Mesenteric fat pad (tissue), 1 donor: Measurements from ENCODE around the gene LEUTX. TPM values are rescaled to one million over a fixed set of nuclear protein-coding genes. Genes with fewer than 3 reads are reported as not detected.
"Not testable (repeated sequence)": the region's sequence is repeated elsewhere in the genome, so short reads cannot be mapped to it uniquely, and the experiment has no call there.

ENCODE experiments used
- DNase-seq: peaks from one replicate; pipeline ENCODE4 v3.0.0-alpha.2; 2020; ENCODE audit warnings: low spot score
- total RNA-seq: library from RNA; stranded (reverse); fragmentation: NEBNext Ultra II Directional; extraction: Animal tissue kit (Norgen Biotek cat#: 25700); gene quantifications from one replicate; pipeline ENCODE4 v1.2.1, GENCODE V29; 2021
- donor health status: DM: yes; HTN: yes; CAD: no.

LEUTX gene
- total RNA-seq, 1 donor from 2014 or later = not detected

DNA sequence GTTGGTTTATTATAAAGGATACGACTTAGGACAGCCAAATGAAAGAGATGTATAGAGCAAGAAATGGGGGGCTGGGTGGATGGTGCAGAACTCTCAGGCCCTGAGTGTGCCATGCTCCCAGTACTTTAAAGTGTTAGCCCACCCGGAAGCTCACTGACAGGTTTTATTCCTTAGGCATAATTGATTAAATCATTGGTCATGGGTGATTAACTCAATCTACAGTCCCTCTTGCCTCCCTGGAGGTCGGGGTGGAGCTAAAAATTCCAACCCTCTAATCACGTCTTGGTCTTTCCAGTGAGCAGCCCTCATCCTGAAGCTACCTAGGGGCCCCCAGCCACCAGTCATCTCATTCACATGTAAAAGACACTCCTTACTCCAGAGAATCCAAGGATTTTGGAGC, 9.9 kb upstream of the LEUTX start:
- no peak for DNase-seq

DNA sequence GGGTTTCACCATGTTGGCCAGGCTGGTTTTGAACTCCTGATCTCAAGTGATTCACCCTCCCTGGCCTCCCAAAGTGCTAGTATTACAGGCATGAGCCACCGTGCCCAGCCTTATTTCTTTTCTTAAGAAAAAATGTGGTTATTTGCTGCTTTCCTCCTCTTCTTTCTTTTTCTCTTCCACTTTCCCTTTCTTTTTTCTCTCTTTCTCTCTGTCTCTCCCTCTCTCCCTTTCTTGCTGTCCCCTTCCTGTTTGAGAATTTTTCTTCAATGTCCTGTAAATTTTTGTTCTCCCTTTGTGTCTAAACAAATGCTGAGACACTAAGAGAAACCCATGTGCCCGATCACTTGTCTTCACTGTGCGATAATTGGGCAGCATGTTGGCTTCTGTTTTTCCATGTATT, 2.2 kb downstream of the LEUTX start:
- no peak for DNase-seq

DNA sequence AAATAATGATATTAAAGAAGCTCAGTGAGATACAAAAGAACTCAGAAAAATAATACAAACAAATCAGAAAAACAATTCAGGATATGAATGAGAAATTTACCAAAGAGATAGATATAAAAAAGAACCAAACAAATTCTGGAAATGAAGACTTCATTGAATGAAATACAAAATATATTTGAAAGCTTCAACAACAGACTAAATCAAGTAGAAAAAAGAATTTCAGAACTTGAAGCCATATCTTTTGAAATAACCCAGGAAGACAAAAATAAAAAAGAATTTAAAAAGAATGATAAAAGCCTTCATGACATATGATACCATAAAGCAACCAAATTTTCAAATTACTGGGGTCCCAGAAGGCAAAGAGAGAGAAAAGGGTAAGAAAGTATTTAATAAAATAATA, 9.6 kb downstream of the LEUTX start:
- DNase-seq = no peak

DNA sequence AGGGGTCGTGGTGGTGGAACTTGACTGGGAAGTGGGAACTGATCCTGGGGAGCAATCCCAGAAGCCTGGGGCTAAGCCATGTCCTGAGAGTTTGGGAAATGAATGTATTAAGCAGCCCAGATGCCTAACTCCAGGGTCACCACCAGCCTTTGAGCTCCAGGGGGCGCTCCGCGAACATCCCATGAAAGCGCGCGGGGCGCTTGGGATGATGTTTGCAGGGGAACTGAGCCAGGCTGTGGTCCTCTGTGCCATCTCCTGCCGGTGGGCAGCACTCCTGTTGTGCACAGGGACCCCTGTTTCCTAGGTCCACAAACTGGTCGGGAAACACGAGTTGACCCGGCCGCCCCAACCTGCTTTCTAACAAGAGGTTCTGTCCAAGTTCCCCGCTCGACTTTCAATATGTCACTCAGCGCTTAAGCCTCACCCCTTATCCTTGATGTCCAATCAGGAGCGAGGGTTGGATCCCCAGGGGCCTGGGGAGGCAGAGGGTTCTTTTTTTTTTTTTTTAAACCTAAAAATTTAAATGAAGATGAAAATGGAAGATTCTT, 14.4 kb downstream of the LEUTX start:
- DNase-seq = no peak

GRCh38 chr19:39795001-39795400, 16.3 kb downstream of the LEUTX start:
- DNase-seq = no peak

DNA sequence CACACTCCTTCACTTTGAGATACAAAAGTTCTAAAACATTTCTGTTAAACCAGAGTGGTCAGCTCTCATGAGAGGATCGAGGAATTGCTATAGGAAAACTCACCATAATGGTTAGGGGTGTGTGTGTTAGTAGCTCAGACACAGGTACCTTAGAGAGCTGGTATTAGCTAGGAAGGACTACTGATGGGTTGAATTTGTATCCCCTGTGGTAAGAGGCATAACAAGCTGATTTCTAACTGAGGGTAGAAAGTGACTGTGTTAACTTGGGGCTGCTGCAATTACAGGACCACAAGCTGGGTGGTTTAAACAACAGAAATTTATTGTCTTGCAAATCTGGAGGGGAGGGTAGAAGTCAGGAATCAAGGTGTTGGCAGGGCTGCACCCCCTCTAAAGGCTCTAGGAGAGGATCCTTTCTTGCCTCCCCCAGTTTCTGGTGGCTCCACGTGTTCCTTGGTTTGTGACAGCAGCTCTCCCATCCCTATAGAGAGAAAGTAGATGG, 17.4 kb downstream of the LEUTX start:
- no peak for DNase-seq

GRCh38 chr19:39797083-39797482, 18.4 kb downstream of the LEUTX start:
- no peak for DNase-seq

- no peak for DNase-seq
These were observed 24.3 kb downstream of the LEUTX start for GRCh38 chr19:39802958-39803357.

GRCh38 chr19:39805104-39805503, 26.4 kb downstream of the LEUTX start:
- no peak for DNase-seq

DNA sequence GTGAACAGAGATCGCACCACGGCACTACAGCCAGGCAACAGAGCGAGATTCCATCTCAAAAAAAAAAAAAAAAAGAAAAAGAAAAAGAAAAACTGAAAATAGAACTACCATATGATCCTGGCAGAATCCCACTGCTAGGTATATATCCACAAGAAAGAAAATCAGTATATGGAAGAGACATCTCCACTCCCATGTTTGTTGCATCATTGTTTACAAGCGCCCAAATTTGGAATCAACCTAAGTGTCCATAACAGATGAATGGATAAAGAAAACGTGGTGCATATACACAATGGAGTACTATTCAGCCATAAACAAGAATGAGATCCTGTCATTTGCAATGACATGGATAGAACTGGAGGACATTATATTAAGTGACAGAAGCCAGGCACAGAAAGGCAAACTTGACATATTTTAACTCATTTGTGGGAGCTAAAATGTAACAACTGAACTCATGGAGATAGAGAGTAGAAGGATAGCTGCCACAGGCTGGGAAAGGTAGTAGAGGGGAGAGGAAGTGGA, 29.3 kb downstream of the LEUTX start:
- DNase-seq = no peak

GRCh38 chr19:39808688-39809087, 30.0 kb downstream of the LEUTX start:
- DNase-seq = not testable (repeated sequence)

GRCh38 chr19:39809368-39809767, 30.7 kb downstream of the LEUTX start:
- no peak for DNase-seq

GRCh38 chr19:39810424-39810823, 31.8 kb downstream of the LEUTX start:
- no peak for DNase-seq

- DNase-seq = no peak
These were observed 32.4 kb downstream of the LEUTX start for GRCh38 chr19:39811064-39811463.

DNA sequence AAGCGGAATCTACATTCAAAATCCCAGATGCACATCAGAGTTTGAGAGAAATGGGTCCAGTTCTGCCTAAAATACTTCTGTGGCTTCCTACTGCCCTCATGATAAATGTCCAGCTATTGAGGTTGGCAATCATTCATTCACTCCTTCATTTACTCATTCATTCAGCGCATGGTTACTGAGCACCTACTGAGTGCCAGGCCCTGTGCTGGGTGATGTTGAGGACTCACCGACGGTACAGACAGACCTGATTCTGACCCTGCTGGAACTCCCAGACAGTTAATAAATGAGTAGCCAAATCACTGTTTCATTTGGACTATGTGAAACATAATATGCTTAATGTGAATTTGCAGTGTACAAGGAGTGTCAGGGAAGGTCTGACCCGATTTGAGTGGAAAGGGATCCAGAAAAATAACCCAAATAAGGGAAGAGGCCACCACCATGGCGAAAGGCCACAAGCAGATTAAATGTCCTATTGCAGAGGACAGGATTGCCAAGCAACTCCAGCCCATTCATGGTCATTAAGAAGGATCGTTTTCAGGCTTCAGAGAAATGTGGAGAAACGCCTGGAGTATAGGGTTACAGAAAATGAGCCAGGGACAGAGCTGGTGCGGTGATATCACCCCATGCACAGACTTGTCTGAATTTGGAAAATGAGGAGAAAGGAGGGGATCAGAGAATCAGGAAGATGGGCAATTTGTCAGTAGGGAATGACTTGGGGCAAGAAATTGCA, 34.8 kb downstream of the LEUTX start:
- DNase-seq = no peak

DNA sequence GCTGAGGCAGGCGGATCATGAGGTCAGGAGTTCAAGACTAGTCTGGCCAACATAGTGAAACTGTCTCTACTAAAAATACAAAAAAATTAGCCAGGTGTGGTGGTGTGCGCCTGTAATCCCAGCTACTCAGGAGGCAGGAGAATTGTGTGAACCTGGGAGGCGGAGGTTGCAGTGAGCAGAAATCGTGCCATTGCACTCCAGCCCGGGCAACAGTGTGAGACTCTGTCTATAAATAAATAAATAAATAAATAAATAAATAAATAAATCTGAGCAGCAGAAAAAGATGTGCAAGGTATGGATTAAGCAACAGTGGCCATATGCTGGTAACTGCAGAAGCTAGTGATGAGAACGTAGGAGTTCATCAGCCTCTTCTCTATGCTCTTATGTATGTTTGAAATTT, 35.5 kb downstream of the LEUTX start:
- not testable (repeated sequence) for DNase-seq

DNA sequence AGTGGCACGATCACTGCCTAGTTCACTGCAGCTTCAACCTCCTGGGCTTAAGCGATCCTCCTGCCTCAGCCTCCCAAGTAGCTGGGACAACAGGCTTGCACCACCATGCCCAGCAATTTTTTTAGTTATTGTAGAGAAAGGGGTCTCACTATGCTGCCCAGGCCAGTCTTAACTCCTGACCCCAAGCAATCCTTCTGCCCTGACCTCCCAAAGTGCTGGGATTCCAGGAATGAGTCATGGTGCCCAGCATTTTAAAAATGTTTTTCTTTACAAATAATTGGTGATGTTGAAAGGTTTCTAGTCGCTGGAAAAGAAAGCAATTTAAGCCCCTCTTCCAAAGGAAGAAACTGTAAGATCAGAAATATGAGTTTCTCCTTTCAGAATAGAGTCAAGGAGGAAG, 35.9 kb downstream of the LEUTX start:
- no peak for DNase-seq

DNA sequence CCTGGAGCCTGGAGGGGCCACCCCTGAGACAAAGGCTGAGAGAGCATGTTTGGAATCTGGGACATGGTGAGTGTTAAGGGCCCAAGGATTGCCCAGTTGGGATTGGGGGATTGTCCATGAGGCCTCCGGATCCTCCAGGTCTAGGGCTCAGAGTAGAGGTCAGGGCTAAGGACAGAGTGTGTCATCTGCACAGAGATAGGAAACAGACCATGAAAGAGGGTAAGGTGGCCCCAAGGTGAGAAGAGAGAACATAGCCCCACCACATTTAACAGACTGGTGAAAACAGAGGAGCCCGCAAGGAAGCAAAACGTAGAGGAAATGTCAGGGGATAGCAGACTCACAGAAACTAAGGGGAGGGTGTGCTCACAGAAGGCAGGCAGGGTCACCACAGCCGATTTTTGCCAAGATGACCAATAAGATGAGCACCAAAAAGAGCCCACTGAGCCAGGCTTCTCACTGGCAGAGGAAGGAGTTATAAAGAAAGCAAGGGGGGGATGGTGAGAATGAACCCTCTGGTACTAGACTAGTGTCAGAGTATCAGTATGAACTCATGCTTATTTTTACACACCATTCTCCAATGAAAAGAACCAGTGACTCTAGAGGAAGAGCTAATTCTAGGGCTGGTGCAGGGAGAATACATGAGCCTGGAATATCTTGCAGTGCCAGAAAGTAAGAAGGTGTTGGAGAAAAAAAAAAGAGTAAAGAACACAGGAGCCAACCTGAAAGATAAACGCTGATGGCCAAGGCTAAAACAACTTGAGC, 37.8 kb downstream of the LEUTX start:
- no peak for DNase-seq

- peak; percentile 84 for DNase-seq
These were observed 39.4 kb downstream of the LEUTX start for GRCh38 chr19:39817888-39818561.

DNA sequence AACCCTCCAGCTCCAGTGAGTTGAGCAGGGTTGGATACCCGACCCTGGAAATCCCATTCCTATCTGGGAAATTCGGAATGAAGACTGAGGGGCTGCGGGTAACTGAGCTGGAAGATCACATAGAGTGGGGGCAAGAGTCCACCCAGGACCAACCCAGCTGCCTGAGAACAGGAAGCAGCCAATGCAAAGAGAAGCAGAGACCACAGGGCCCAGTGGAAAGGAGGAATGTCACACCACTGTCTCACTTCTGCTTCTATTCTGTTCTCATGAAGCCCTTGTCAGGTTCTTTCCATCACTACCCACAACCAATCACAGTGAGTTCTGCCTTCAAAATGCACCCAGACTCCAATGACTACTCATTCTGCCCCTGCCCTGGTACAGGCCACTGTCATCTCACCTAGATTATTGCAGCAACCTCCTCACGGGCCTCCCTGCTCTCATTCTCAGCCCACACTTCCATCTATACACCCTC, 40.0 kb downstream of the LEUTX start:
- peak; percentile 51 for DNase-seq

GRCh38 chr19:39819786-39820185, 41.1 kb downstream of the LEUTX start:
- DNase-seq = no peak
